GM12874 (cell line): Measurements from ENCODE around the gene PEX14.

Source experiments
- TF ChIP-seq, protein P1 (sequence below): IDR thresholded peaks from 2 replicates; pipeline ENCODE4 v1.5.1; 2011; ENCODE audit warnings: low read depth, mild to moderate bottlenecking, control low read depth, low read length, moderate library complexity; ENCODE audit not compliant: insufficient read depth

Gene PEX14

DNA sequence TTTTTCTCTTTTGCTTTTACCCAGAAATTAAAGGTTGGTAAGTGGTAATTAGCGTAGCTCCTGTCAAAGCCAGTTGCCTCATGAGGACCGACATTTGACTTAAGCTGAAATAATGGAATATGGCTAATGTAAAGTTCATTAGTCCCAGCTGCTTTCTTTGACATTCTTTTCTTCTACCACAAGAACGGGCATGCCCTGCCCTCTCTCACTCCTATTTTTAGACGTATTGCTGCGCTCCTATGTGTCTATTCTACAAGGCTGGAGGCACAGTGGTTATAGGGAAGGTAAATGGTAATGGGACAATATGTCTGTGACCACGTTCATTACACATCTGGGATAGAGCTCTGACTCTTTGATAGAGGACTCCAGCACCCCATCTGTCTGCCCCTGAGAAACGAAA lies 18.1 kb upstream of the PEX14 start:
- TF ChIP-seq, protein P1, sequence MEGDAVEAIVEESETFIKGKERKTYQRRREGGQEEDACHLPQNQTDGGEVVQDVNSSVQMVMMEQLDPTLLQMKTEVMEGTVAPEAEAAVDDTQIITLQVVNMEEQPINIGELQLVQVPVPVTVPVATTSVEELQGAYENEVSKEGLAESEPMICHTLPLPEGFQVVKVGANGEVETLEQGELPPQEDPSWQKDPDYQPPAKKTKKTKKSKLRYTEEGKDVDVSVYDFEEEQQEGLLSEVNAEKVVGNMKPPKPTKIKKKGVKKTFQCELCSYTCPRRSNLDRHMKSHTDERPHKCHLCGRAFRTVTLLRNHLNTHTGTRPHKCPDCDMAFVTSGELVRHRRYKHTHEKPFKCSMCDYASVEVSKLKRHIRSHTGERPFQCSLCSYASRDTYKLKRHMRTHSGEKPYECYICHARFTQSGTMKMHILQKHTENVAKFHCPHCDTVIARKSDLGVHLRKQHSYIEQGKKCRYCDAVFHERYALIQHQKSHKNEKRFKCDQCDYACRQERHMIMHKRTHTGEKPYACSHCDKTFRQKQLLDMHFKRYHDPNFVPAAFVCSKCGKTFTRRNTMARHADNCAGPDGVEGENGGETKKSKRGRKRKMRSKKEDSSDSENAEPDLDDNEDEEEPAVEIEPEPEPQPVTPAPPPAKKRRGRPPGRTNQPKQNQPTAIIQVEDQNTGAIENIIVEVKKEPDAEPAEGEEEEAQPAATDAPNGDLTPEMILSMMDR, result no peak

DNA sequence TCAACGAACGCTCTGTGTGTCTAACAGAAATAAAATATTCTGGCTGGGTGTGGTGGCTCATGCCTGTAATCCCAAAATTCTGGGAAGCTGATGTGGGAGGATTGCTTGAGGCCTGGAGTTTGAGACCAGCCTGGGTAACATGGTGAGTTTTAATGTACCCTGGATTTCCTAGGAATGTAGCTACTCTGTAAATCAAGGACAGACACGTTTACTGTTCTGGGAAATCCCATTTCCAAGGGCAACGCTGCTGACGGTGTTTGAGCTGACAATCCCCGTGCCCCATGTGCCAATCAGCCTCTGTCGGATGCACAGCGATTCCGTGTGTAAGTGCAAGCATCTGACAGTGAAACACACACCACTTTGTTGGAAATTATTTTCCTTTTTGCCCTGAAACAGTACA lies 16.9 kb upstream of the PEX14 start:
- TF ChIP-seq, protein P1, result no peak

DNA sequence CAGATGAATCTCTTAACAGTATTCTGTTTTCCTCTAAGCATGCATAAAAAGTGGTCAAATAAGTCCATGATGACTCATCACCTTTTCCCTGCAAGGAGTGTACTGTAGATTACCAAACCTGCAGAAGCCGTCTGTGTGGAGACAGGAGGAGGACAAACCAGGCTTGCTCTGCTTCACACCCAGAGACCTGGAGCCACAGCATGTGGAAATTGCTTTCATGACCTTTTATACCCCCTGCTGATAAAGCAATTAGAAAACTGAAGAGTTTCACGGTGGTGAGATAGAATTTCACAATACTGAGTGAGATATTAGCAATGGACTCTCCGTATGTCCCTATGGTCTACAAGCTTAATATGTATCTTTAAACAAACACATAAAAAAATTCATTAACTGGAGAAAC lies 15.6 kb upstream of the PEX14 start:
- TF ChIP-seq, protein P1, result no peak

DNA sequence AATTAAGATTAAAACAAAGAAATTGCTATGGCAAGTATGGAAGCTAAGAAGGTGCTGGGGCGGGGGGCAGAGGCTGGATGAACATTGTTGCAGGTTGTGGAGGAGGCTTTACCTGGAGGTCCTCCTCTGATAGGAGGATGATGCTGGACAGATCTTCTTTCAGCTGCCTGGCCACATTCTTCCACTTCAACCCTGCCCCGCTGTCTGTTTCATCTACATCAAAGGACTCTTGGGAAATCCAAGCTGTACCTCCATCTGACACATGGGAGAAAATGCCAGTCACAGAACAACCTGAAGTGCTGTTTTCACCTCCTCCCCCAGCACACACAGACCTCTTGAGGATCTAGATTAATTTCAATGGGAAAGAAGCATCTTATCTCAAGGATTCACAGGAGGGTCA lies 7.7 kb upstream of the PEX14 start:
- TF ChIP-seq, protein P1, result no peak

DNA sequence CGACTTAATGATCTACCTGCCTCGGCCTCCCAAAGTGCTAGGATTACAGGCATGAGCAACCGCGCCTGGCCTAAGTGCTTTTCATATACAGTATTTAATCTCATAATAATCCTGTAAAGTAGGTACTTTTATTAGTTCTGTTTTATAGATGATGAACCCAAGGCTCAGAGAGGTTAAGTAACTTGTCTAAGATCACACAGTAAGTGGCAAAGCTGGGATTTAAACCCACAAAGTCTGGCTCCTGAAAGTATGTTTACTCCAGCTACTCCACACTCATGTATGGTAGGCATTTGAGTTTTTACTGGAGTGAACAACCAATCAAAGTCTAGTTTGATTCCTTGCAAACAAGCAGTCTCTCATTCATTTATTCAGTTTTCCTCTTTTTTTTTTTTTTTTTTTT lies 4.7 kb upstream of the PEX14 start:
- TF ChIP-seq, protein P1, result no peak

DNA sequence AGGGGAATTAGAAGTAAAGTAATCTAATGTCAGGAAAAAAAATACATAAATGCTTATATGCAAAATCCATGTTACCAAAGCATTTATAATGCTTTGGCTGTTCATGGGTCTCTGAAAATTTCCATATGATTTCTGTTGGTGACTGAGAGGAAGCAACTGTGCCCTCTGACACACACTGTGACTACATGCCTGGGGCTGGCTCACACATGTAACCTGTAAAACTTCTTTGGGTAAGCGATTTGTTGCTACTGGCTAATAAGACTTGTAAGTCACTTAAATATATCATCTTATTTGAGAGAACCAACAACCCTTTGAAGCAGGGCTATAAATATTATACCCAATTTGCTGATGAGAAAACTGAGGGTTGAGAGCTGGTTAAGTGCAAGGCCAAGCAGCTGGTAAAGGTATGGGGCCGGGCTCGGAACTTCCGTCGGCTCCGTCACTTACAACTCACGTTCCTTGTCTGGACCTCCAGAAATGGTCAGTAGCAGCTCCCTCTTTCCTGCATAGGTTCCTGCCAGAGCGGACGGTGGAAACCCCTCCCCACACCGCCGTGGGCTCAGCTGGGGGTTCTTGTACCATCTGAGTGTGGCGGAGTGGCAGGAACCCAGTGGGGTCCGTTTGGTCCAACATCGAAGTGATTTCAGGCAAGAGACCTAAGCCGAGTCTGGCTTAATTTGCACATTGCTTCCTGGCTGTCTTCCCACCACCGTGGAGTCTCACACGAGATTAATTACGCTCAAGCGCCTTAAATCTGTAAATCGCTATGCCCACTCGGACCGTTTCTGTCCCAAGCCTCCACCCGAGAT lies 3.1 kb upstream of the PEX14 start:
- TF ChIP-seq, protein P1, result no peak

DNA sequence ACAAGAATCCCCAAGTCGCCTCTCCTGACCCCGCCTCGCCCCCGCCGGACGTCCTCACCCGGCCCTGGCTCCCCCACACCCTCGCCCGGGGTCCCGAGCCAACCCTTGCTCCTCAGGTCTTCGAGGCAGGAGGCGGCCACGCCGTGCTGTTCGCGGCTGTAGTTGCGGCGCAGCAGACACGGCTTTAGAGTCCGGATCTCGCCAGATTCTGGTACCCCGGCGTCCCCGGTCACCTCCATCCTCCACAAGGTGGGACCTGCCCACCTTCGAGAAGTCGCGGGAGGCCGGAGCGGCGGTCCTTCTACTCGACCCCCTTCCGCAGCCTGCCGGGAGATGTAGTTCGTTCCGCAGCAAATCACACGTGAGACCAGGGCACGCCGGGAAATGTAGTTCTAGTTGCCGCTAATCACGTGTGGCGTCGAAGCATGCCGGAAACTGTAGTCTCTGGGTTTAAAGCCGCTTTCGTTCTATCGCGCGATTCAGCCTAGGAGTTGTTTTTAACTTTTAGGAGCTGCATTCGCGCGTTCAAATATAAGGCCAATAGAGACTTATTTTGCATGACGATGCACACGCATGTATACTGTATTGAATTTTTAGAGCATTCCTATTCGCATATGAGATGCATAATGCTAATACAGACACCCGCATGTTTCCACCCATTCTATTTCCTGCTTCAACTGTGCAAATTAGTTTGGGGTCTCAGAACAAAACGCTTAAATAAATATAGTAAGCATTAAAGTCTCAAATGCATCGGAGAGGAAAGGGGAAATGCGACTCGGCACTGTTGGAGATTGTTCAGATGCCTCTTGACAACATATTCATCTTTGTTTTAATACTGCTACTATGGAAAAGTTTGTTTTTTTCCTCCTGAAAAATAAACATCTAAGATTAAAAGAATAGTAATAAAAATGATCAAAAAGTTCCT lies 2.3 kb upstream of the PEX14 start, which contains the start of gene DFFA:
TSS of gene DFFA (minus strand) at position 310 of the 925 bp plus-strand sequence. CDS start at position 239, 71 bp downstream.
- TF ChIP-seq, protein P1, result no peak
